Femur (tissue), 1 donor: Measurements from ENCODE around the gene COX4I2.
"Not testable (repeated sequence)": the region's sequence is repeated elsewhere in the genome, so short reads cannot be mapped to it uniquely, and the experiment has no call there.

Experiments
- DNase-seq: peaks from one replicate; pipeline ENCODE4 v3.0.0-alpha.2; 2017

The COX4I2 gene

DNA sequence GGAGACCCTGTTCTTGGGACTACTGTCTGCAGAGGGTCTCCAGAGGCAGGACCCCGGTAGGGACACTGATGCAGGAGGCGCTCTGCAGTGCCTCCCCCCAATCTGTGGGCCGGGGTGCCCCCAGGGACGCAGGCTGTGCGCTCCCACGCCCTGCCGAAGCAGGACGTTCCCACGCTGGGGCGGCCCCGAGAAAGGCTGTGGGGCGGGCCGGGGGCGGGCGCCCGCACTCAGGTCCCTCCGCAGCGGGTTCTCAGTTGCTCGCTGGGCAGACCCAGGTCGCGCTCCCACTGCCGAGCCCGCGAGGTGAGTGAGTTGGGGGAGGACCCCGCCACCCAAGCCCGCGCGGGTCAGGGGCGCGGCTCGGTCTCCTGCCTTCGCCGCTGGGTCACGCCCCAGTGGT lies at the start of gene COX4I2:
Gene COX4I2 (plus strand): TSS at position 253 of the 400 bp plus-strand sequence. CDS start 1,106 bp downstream, outside the sequence.
- no peak for DNase-seq

DNA sequence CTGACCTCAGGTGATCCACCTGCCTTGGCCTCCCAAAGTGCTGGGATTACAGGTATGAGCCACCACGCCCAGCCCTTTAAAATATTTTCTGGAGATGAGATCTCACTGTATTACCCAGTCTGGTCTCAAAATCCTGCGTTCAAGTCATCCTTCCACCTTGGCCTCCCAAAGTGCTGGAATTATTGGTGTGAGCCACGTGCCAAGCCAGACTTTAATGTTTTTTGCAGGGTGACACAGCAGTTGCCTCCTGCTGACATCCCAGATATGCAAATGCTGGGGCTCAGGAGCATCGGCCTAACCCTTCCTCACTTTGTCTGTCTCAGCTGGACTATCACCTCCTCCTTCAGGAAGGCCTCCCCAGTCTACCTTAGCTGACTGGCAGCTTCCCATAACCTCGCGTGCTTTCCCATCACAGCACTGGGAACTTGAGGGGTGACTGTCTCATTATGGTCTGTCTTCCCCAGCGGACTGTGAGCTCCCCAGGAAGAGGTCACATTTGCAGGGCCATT lies 46.9 kb upstream of the COX4I2 start:
- DNase-seq = no peak

DNA sequence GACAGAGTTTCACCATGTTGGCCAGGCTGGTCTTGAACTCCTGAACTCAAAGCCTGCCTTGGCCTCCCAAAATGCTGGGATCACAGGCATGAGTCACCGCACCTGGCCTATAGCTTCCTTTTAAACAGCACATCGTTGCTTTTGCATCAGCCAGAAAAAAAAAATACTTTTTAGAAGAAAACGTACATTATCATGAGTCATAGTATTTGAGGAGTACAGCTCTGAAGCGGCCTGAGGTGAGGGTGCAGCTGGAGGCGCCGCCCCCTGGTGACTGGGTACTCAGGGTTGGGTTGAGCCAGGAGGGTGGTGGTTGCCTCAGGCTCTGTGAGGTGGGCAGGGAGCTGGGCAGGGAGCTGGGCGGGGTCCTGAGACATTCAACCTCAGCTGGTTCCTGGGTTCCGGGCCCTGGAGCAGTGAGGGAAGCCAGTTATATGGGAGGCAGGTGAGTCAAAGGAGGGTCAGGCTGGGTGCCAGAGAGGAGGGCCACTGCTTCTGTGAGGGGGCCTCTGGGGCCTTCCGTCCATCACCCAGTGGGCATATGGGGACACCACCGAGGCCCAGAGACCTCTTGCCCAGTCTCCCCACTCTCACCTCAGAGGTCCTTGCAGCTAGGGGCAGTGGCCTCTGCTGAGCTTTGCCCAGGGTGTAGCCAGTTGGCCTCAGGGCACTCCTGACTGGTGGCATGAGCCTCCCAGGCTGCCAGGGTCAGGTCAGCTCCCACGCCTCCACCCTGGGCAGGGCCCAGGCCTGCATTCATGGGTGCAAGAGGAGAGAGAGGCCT lies 44.3 kb upstream of the COX4I2 start:
- DNase-seq = no peak

DNA sequence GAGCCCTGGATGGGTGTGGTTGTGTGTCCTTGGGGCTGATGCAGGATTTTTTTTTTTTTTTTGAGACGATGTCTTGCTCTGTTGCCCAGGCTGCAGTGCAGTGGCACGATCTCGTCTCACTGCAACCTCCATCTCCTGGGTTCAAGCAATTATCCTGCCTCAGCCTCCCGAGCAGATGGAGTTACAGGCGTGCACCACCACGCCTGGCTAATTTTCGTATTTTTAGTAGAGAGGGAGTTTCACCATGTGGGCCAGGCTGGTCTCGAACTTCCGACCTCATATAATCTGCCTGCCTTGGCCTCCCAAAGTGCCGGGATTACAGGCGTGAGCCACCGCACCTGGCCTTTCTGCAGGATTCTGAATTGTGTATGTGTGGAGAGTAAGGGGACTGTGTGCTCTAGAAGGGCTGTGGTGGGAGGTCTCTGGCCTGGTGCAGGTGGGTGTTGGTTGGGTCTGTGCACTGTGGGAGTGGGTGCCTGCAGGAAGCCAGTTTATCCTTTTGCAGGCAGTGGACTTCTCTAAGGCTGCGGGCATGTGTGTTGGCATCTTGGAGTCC lies 43.6 kb upstream of the COX4I2 start:
- DNase-seq = no peak

DNA sequence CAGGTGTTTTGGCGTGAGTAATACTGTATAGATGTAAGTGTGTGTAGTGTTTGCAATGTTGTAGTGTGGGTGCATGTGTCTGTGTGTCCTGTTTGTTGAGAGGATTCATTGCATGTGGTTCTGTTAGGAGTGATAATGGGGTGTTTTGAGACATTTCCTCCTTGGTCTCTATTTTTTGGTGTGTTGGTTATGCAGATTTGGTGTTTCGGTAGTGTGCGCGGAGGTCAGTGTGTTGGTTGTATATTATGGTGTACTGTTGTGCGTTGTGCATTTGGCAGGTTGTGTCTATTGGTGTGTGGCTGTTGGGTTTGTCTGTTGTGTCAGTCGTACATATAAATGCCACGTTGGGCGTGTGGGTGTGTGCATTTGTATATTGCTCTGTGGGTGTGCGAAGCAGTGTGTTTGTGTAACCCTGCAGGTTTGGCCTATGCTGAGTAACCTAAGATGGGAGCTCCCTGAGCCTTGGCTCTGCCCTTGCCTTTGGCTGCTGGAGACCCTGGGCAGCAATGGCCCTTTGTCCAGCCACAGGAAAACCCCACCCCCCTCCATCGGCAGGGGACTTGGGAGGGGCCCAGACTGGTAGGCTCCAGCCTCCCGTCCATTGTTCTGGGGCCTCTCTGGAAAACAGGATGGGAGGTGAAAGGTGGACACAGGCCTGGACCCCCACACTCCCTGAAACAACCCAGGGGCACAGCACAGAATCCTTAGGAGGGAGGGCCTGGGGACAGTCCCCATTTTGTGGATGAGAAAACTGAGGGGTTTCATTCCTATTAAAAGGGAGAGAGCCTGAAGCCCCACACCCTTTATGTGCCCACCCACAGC lies 42.9 kb upstream of the COX4I2 start:
- peak; percentile 47 for DNase-seq

DNA sequence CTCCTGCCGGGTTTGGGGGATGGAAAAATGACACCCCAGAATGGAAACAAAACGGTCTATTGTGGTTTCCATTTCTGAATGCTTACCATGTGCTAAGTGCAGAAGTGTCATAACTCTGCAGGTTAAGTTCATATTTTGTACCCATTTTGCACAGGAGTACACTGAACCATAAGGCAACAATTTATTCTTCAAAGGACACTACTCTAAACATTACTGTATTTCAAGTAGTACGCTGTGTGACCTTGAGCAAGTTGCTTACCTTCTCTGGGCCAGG lies 42.4 kb upstream of the COX4I2 start:
- no peak for DNase-seq

DNA sequence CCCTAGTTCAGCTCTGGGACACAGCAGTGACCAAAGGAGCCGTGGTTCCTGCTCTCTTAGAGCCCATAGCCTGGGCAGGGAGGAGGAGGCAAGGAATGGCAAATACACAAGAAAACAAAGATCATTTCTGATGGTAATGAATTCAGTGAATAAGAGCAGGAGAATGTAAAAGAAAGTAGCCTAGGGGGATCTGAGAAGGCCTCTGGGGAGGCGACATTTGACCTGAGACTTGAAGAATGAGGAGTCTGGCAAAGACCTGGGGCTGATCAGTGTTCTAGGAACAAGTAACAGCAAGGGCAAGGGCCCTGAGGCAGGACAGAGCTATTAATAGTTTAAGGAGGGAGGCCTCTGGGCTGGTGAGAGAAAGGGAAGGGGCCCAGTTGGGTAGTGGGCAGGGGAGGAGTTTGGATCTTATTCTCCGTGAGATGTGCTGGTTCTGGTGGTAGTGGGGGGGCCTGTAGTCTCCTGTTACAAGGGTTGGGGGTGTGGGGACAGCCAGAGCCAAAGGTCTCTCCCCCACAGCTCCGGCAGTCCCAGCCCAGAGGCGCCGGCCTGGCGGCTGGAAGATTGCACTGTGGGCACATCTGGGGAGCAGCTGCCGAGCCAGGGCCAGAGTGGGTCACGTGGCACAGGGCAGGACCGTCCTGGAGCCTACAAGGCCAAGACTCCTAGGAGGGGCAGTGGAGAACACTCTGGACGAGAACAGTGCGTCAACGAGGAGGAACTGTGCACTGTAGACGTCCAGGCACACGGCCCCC lies 41.9 kb upstream of the COX4I2 start:
- peak; percentile 90 for DNase-seq

DNA sequence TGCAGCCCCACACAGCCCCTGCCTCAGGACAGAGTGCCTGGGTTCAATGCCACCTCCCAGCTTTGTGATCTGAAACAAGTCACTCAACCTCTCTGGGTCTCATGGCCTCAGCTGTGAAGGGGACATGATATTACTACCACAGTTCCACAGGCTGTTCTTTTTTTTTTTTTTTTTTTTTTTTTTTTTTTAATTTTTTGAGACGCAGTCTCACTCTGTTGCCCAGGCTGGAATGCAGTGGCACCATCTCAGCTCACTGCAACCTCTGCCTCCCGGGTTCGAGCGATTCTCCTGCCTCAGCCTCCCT lies 41.3 kb upstream of the COX4I2 start:
- DNase-seq = not testable (repeated sequence)

DNA sequence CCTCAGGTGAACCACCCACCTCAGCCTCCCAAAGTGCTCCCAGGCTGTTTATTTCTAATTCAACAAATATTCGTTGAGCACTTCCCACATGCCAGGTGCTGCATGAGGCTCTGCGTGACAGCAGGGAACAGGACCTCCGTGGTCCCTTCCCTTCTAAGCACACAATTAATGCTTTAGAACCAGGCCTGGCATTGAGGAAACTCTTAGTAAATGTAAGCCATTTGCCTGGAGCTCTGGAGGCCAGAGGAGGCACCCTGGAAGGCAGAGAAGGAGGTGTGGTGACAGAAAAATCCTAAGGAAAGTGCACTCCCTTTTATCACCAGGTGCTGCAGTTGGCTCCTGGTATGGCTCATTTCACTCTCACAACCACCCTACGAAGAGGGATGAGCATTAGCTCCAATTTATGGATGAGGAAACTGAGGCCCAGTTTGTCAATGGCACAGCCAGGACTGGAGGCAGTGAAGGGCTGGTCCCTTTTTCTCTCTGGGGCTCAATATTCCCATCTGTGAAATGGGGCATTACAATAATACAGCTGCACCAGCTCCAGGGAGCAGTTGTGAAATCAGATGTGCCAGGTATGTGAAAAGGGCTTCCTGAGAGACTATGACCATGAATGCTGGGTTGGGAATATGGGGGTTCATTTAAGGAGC lies 40.8 kb upstream of the COX4I2 start:
- DNase-seq = no peak

DNA sequence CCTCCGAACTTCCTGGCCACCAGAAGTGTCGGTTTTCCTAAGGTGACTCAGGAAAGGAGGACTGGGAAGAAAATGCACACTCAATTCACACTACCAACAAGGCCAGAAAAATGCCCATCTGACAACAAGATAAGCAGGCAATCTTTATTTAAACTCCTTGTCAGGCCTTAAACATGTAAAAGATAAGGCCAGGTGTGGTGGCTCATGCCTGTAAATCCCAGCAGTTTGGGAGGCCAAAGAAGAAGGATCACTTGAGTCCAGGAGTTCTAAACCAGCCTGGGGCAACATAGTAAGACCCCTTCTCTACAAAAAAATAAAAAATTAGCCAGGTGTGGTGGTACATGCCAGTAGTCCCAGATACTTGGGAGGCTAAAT lies 40.2 kb upstream of the COX4I2 start:
- no peak for DNase-seq

DNA sequence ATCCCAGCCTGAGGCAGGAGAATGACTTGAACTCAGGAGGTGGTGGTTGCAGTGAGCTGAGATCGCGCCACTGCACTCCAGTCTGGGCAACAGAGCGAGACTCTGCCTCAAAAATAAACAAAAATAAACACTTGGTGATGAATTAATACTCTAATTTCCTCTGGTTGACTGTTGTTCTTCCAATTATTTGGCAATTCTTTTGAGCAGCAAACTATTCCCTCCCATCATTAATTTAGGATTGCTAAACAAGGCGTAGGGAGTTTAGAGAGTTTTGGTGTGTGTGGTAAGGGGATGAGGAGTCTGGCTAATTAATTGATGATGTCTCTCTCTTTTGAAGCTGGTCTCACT lies 35.3 kb upstream of the COX4I2 start:
- no peak for DNase-seq

DNA sequence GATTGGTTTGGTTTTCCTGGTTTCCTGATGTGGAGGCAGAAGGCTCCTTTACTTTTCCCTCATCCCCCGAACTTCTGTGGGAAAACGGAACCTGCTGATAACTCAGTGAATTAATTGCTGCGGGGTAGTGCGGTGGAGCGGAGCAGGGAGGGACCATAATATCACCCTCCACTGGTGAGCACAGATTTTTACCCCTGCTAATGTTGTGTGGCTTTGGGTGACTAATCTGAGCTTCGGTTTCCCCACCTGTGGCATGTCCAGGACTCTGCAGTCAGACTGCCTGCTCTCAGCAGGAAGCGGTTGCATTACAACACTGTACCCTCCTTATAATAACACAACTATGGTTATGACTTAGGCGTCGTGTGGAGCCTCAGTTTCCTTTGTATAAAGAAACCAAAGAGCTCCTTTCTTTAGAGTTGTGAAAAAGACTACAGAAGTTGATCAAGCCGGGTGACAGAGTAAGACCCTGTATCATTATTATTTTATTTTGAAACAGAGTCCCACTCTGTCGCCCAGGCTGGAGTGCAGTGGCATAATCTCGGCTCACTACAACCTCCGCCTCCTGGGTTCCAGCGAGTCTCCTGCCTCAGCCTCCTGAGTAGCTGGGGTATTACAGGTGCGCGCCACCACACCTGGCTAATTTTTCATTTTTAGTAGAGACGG lies 34.8 kb upstream of the COX4I2 start:
- DNase-seq = no peak

DNA sequence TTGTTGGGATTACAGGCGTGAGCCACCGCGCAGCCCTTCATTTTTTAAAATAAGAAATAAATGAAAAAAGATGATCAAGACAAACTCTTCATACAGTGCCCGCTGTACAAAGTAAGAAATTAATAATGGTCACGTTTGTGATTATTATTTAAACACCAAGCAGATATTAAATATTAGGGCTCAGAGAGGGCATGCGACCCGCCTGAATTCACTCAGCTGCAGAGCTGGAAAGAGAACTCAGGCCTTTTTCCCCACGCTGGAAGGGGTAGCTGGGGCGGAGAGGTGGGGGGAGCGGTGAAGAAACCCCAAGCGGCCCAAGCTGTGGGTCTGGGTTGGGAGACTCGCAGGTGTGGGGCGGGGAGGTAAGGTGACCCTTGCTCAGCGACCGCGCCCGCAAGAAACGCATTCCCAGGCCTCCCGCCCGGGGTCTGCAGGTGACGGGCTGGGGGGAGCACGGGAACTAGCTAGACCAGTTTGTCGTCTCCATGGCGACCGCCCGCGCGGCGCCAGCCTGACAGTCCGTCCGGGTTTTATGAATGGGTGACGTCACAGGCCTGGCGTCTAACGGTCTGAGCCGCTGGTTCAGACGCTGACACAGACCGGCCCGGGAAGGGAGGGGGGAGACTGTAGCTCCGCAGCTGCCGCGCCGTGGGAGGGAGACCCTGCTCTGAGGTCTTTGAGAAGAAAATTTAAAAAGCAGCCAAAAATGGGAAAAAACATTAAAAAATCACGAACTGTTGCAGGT lies 33.7 kb upstream of the COX4I2 start:
- peak; percentile 98 for DNase-seq

DNA sequence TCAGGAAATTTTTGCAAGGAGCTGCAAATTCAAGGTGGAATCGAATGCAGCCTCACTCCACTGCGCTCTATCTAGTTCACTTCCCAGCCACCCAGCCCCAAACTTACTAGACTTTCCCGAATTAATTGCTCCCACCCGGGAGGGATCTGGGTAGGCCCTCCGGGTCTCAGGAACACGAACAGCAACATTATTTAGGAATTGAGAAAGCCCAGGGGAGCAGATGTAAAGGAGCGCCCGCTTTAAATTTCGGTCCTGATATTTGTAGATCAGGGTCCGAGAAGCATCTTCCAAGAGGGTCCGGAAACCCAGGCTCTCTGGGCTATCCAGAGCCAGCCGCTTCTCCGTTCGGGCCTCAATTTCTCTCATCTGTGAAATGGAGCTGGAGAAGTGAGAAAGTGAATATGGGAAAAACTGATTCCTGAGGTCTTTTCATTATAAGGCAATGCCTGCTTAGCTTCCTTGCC lies 33.1 kb upstream of the COX4I2 start:
- no peak for DNase-seq

DNA sequence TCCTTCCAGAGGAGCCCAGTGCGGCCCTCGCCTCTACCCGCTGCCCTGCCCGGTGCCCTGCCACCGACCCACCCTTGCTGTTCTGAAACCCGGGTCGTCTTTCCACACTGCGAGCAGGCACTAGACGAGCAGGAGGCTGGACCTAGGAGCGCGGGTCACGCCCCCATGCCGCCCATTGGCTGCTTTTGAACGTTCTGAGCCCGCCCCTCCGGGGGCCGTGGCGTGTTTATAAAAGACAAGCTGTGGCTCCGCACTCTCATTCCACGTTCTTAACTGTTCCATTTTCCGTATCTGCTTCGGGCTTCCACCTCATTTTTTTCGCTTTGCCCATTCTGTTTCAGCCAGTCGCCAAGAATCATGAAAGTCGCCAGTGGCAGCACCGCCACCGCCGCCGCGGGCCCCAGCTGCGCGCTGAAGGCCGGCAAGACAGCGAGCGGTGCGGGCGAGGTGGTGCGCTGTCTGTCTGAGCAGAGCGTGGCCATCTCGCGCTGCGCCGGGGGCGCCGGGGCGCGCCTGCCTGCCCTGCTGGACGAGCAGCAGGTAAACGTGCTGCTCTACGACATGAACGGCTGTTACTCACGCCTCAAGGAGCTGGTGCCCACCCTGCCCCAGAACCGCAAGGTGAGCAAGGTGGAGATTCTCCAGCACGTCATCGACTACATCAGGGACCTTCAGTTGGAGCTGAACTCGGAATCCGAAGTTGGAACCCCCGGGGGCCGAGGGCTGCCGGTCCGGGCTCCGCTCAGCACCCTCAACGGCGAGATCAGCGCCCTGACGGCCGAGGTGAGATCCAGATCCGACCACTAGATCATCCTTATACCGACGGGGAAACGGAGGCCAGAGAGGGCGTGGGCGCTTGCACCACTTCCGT lies 32.4 kb upstream of the COX4I2 start, which contains the start of gene ID1:
Gene ID1 (plus strand): TSS at position 259 of the 871 bp plus-strand sequence. CDS start 99 bp downstream, at position 358.
- peak; percentile 97 for DNase-seq

DNA sequence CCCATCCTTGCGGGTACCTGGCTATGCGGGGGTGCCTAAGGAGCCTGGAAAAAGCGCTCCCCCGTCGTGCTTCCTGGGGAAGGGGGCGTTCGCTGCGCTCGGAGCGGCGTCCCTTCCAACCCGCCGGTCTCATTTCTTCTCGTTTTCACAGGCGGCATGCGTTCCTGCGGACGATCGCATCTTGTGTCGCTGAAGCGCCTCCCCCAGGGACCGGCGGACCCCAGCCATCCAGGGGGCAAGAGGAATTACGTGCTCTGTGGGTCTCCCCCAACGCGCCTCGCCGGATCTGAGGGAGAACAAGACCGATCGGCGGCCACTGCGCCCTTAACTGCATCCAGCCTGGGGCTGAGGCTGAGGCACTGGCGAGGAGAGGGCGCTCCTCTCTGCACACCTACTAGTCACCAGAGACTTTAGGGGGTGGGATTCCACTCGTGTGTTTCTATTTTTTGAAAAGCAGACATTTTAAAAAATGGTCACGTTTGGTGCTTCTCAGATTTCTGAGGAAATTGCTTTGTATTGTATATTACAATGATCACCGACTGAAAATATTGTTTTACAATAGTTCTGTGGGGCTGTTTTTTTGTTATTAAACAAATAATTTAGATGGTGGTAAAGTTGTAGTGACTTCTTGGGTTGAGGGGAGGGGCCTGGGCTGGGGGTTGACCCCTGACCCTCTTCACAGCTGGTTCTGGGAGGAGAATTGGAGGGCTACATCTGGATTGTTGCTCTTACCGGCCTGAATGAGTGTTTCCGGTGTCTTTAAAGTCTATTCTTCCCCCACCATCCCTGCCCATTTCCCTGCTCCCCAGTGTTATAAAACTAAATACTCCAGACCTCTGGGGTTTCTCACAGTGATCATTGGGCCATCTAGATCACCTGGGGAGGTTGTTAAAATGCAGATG lies 31.6 kb upstream of the COX4I2 start:
- DNase-seq = peak; percentile 60

DNA sequence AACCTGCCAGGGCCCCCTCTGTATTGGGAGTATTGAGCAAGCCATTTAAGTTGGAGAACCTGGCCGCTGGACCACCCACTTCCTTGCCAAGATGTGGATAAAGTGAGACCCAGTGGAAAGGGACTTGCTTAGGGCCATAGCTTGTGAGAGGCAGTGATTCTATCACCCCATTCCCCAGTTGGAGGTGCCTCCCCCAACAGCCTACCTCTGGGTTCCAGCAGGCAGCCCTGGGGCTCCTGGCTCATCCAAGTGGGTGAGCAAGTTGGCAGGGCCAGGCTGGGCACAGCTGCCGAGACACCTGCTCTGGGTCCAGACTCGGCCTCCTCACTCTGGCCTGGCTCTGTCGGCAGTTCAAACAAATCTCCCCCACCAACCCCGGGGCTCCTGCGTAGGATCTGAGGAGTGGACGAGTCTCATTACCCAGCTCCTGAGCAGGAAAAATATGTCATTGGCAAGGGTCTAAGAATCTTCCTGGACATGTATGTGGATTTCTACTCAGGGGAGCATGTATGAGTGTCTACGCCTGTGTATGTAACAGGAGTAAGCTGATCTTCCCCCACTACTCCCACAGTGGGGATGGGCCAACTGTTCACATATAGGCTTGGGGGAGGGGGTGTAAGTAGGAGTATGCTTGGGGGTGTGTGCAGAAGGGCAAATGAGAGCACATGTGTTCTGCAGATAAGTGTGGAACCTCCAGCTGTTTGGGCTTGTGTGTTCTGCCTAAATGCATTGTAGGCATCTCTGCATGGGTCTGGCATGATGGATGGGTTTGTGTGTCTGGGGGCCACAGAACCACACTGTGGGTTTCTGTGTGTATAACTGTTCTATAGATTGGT lies 30.7 kb upstream of the COX4I2 start:
- DNase-seq = peak; percentile 83

DNA sequence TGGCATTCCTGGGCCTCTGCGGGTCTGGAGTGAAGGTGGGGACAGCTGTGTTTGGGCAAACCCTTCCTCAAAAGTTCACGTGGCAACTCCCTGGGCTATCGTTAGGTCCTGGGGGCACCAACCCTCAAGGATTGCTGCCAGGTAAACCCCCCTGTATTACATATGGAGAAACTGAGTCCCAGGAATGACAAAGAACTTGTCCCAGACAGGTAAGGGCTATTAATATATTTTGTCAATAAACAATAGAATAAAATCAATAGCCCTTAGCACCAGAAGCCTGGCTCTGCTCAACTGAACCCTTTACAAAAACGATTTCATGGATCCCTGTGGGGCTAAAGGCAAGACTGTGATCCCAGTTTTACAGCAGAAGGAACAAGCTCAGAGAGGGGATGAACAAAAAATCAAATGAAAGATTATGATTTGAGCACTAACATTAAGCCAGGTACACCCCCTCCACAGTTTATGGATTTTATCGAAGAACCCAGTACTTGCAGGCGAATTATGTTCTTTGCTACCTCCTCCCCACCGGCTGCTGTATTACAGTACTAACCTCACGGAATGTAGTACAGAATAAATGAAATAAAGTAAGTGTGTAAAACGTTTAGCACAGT lies 30.0 kb upstream of the COX4I2 start:
- DNase-seq = no peak
